Retina (tissue), 1 donor: ENCODE measurements around the gene RUVBL2.
A peak's percentile ranks its signal among the peaks of the same experiment; 100 is the strongest.
"Not testable (repeated sequence)": the region's sequence is repeated elsewhere in the genome, so short reads cannot be mapped to it uniquely, and the experiment has no call there.

ENCODE experiments used
- DNase-seq: peaks from one replicate; pipeline ENCODE4 v3.0.0-alpha.2; 2016

The RUVBL2 gene

DNA sequence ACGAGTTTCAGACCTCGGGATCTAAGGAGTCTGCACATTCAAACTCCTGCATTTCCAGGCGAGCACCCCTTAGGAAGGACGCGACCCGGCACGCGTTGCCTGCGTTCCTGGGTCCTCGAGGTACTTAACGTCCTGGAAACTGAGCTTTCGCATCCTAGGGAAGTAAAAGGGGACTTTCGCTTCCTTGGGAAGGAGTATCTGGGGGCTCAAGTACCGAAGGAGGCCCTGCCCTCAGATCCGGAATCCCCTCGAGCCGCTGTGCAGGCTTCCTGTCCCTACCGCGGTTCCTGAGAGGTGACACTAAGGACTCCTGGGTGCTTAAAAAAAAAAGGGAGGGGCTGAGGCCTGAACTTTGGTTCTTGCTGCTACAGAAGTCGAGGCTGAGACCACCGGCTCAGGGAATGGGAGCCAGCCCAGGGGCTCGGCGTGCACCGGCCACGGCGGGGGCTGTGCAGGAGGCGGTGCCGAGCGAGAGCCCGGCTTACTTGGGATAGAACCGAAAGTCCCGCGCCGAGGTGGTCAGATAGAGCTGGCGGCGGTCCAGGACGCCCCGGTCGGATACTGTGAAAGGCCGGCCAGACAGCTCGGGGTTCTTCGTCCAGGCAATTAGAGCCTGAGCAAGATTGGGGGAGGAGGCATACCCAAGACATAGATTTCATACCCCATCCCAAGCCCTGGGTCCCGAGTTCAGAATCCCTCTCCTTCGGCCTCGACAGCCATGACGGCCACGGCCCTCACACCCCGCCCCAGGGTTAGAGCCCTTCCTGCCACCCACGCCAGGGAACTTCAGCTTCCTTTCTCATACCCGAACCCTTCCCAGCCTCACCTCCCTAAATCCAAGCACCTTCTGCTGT lies 24.9 kb downstream of the RUVBL2 start:
- DNase-seq: peak; percentile 54

DNA sequence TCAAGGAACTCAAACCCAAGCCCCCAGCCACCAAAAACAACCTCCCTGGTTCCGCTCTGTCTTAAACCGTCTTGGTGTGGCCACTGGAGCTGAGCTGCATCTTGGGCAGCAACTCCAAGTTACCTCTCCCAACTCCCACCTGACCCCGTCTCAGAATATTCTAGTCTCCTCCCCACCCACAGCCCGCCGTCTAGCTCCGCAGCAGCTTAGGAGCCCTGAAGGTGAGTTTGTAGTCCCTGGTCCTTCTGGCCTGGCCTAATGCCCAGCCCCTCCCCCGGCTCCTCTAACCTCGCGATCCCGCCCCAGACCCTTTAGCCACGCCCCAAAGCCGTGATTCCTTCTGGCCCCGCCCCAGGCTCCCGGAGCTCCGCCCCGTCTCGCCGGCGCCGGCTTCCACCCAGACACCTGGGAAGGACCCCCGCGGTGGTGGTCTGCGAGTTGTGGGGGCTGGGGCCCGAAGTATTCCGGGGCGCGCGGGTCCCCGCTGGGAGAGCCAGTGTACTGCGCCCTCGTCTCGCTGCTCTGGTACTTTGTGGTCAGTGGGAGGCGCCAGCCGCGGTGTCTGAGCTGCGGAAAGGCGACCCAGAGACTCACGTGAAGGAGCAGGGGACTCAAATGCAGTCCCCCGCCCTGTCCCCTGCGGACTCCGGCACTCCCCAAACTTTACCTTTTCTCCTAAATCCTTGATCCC lies 25.7 kb downstream of the RUVBL2 start:
- peak; percentile 67 for DNase-seq

DNA sequence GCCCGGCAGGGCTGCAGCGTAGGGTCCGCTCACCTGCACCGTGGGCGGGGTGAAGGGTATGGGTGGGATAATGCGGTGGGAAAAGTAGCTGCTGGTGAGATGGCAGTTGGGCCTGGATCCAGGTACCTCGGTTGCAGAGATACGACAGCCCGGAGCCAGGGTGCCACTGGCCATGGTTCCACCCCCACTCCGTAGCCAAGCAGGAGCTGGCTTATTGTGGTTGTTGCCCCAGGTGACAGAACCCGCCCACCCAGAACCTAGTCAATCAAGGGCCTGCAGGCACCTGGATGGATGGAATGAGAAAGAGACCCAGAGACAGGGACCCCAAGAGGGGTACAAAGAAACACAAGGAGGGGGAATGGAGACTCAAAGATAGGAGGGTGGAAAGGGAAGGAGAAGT lies 26.7 kb downstream of the RUVBL2 start:
- no peak for DNase-seq

DNA sequence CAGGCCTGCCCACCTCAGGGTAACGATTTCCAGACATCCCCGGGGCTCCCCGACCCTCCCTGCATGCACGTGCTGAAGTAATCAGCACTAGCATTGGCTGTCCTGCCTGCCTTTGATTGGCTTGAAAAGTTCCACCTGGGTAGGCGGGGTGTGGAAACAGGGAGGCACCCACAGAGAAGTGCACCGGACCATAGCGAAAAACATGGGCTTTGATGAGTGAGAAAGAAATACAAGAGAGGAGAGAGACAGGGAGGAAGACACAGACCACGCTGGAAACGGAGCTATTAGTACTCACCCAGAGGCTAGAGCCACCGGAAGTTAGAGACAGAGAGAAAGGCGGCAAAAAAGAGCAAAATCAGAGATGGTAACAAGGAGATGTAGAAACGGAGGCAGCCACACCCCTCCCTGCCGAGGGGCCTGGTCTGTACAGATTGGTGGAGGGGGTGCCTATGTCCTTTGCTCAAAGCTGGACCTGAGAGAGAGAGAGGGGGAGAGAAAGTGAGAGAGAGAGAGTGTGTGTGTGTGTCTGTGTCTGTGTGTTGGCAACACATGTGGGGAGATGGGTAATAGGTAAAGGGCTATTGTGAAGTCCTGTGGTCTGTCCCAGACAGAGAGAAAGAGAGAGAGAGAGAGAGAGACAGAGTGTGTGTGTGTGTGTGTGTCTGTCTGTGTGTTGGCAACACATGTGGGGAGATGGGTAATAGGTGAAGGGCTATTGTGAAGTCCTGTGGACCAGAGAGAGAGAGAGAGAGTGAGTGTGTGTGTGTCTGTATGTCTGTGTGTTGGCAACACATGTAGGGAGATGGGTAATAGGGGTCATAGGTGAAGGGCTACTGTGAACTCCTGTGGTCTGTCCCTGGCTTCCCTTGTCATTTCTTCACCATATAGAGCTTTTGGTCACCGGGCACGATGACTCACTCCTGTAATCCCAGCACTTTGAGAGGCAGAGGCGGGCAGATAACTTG lies 27.5 kb downstream of the RUVBL2 start:
- no peak for DNase-seq

GRCh38 chr19:49022116-49022515 lies 28.4 kb downstream of the RUVBL2 start:
- DNase-seq: no peak

DNA sequence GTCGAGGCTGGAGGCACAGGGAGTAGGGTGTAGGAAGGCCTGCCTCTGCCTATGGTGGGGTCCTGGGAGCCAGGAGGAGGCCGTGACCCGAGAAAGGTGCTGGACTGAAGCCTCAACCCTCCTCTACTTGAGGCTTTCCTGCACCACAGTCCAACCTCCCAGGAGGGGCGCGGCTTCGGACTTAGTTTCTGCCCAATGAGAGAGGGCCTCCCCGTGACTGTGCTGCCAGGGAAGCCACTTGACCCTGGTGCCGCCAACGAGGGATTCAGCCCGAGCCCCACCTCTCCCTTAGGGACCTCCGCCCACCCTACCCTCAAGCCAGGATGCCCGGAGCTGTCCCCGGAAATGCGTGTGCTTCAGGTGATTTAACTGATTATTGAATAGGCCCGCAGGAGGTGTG lies 30.5 kb downstream of the RUVBL2 start, which contains the start of gene CGB3:
Gene CGB3, minus strand, starts transcription at position 101 of the 400 bp plus-strand sequence. CDS start 362 bp downstream, outside the sequence.
- not testable (repeated sequence) for DNase-seq

- DNase-seq: not testable (repeated sequence)
Measured at GRCh38 chr19:49025088-49025487, 31.4 kb downstream of the RUVBL2 start.

DNA sequence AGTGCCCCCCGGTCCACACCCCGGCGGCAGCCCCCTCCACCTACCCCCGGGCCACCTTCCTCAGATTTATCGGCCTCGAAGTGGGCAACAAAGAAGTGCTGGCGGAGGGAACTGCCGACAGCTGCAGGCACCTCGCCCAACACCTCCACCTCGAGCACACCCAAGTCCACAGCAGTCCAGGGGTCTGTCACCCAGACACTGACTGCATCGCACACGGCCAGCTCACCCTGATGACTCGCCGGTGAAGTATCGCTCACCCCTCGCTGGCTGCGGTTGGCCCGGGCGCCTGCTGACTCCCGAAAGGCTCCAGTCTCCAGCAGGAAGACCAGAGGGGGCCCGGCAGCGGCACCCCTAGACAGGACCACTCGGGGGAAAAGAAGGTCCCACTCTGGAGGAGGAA lies 31.9 kb downstream of the RUVBL2 start:
- DNase-seq: not testable (repeated sequence)

DNA sequence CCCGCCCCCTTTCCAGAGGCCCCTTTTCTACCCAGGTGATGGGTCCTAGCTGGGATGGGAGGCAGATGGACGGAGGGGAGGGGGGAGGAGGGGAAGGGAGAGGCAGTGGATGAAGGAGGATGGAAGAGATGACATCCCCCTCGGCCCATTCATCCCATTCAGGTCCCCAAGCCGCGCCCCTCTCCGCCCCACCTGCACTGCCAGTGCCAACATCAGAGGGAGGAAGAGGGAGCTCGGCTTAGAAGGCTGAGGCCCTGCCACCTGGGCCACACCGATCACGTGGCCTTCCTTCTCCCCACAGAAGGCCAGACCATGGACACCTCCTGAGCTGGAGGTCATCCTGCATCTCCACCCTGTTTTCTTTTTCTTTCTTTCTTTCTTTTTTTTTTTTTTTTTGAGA lies 35.0 kb downstream of the RUVBL2 start:
- not testable (repeated sequence) for DNase-seq

- DNase-seq: not testable (repeated sequence)
Measured at GRCh38 chr19:49029749-49030148, 36.1 kb downstream of the RUVBL2 start.

GRCh38 chr19:49030323-49030722 lies 36.6 kb downstream of the RUVBL2 start:
- not testable (repeated sequence) for DNase-seq

GRCh38 chr19:49031642-49032301 lies 38.1 kb downstream of the RUVBL2 start, which contains the start of gene CGB2:
TSS of gene CGB2 (plus strand) at chr19:49031890. CDS start at chr19:49032096, 206 bp downstream.
- DNase-seq: not testable (repeated sequence)

- not testable (repeated sequence) for DNase-seq
Measured at GRCh38 chr19:49036815-49037214, 43.1 kb downstream of the RUVBL2 start, which contains the start of gene CGB1. TSS of gene CGB1 (minus strand) at chr19:49036895. CDS start at chr19:49036711, 184 bp downstream.

DNA sequence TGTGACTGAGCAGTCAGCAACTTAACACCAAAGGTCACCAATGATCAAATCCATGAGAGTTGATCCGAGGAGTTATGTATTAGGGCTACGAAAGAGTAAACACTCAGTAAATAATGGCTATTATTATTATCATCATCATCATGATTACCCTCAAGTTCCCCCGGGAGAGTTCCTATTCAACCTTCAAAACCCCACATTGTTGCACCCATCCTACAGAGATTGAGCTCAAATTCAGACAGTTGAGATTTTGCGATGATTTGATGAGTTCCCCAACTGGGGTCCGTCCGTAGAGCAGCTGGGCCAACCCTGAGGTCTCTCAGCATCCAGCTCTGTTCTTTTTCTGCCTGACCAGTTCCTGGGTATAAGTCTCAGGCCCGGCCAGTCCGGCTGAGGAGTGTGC lies 44.4 kb downstream of the RUVBL2 start:
- not testable (repeated sequence) for DNase-seq

GRCh38 chr19:49038557-49039276 lies 45.0 kb downstream of the RUVBL2 start:
- not testable (repeated sequence) for DNase-seq

GRCh38 chr19:49039736-49040135 lies 46.0 kb downstream of the RUVBL2 start:
- DNase-seq: not testable (repeated sequence)

- DNase-seq: no peak
Measured at GRCh38 chr19:49042177-49042576, 48.5 kb downstream of the RUVBL2 start.

- not testable (repeated sequence) for DNase-seq
Measured at GRCh38 chr19:49042666-49043065, 49.0 kb downstream of the RUVBL2 start.

- DNase-seq: not testable (repeated sequence)
Measured at GRCh38 chr19:49043548-49043947, 49.9 kb downstream of the RUVBL2 start, which contains the start of gene CGB5. TSS of gene CGB5 (plus strand) at chr19:49043848. CDS start at chr19:49044210, 362 bp downstream.

DNA sequence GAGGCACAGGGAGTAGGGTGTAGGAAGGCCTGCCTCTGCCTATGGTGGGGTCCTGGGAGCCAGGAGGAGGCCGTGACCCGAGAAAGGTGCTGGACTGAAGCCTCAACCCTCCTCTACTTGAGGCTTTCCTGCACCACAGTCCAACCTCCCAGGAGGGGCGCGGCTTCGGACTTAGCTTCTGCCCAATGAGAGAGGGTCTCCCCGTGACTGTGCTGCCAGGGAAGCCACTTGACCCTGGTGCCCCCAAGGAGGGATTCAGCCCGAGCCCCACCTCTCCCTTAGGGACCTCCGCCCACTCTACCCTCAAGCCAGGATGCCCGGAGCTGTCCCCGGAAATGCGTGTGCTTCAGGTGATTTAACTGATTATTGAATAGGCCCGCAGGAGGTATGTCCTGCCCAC lies 55.3 kb downstream of the RUVBL2 start, which contains the start of gene CGB8:
Gene CGB8, minus strand, starts transcription at position 101 of the 400 bp plus-strand sequence. CDS start 372 bp downstream, outside the sequence.
- DNase-seq: not testable (repeated sequence)

DNA sequence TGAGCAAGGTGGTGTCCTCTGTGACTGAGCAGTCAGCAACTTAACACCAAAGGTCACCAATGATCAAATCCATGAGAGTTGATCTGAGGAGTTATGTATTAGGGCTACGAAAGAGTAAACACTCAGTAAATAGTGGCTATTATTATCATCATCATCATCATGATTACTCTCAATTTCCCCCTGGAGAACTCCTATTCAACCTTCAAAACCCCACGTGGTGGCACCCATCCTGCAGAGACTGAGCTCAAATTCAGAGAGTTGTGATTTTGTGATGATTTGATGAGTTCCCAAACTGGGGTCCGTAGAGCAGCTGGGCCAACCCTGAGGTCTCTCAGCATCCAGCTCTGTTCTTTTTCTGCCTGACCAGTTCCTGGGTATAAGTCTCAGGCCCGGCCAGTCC lies 56.1 kb downstream of the RUVBL2 start:
- DNase-seq: not testable (repeated sequence)
